HepG2 (cell line): Measurements from ENCODE around the gene GSTP1. TPM values are rescaled to one million over a fixed set of nuclear protein-coding genes. Genes with fewer than 3 reads are reported as not detected.

ENCODE experiments used
- ATAC-seq: fragments of 200-7000 bp; cut with Tn5 transposase; 3 replicates; pipeline ENCODE4 v1.9.1; 2020; ENCODE audit warnings: mild to moderate bottlenecking, moderate library complexity
- BruUV-seq: library from RNA; stranded (reverse); fragments of 400-500 nt; replicated peaks from 2 replicates; lab custom pipeline; 2021; lab: Mats Ljungman, UMichigan
- CTCF ChIA-PET: fragments of 300-600 bp; formaldehyde crosslinking; extraction: SDS; loops from one replicate; lab custom pipeline; 2021; ENCODE audit warnings: low total read pairs, inconsistent platforms, low intra/inter-chr PET ratio; lab: Yijun Ruan, JAX
- POLR2A ChIA-PET: fragments of 350-600 bp; sonication (Branson Sonifier 250); formaldehyde crosslinking; loops from one replicate; lab custom pipeline; 2020; ENCODE audit warnings: antibody characterized with exemption, inconsistent platforms; lab: Yijun Ruan, JAX
- DNase-seq: peaks from one replicate; pipeline ENCODE4 v3.0.0-alpha.2; 2015; ENCODE audit warnings: low spot score
- FAIRE-seq: peaks from 3 replicates; lab custom pipeline; 2011; peaks lifted over from hg19 to GRCh38; lab: Jason Lieb, UNC
- H2AFZ ChIP-seq: one replicate; pipeline ENCODE4 v1.6.1; 2011; ENCODE audit warnings: low read length, inconsistent platforms
- H3K27ac ChIP-seq: fragments of 300-600 bp; 3 replicates; pipeline ENCODE4 v1.8.0; 2011; ENCODE audit warnings: mixed run types, mild to moderate bottlenecking, mixed read lengths, low read length, inconsistent platforms; ENCODE audit not compliant: insufficient read depth; ENCODE audit errors: extremely low read length
- H3K27me3 ChIP-seq, 2 experiments: fragments of 200-600 bp in 1 of 2; 2 replicates in 1 of 2; 3 replicates in 1 of 2; pipeline versions ENCODE4 v1.6.0 to v1.8.0; 2011; ENCODE audit warnings: low read length in 2 of 2, mild to moderate bottlenecking in 2 of 2, moderate library complexity in 2 of 2, inconsistent platforms in 1 of 2; ENCODE audit not compliant: insufficient read depth in 2 of 2, control insufficient read depth in 1 of 2
- H3K36me3 ChIP-seq, 2 experiments: fragments of 200-600 bp in 1 of 2; replicated peaks in 1 of 2; 2 replicates in 1 of 2; 3 replicates in 1 of 2; pipeline versions ENCODE4 v1.5.1 to v1.8.0; 2011; ENCODE audit warnings: low read length in 2 of 2, inconsistent platforms in 1 of 2; ENCODE audit not compliant: insufficient read depth in 2 of 2, control insufficient read depth in 1 of 2
- H3K4me1 ChIP-seq: 2 replicates; pipeline ENCODE4 v1.5.1; 2012; ENCODE audit warnings: low read length, inconsistent platforms; ENCODE audit not compliant: insufficient read depth
- H3K4me2 ChIP-seq: 2 replicates; pipeline ENCODE4 v1.6.0; 2011; ENCODE audit warnings: low read depth, low read length, inconsistent platforms
- H3K4me3 ChIP-seq, 3 experiments: fragments of 200-600 bp in 1 of 3; sonication (generic), shearing (Covaris generic) in 1 of 3; replicated peaks in 1 of 3; 2 replicates each; pipeline ENCODE4 v1.5.1; 2011 to 2016; ENCODE audit warnings: low read length in 3 of 3, inconsistent platforms in 2 of 3, low read depth in 2 of 3, mild to moderate bottlenecking in 2 of 3, control low read depth in 1 of 3, mixed read lengths in 1 of 3; ENCODE audit not compliant: insufficient read depth in 1 of 3
- H3K79me2 ChIP-seq: one replicate; pipeline ENCODE4 v1.6.1; 2011; ENCODE audit warnings: low read length, inconsistent platforms; ENCODE audit not compliant: insufficient read depth
- H3K9ac ChIP-seq: 2 replicates; pipeline ENCODE4 v1.6.0; 2011; ENCODE audit warnings: mild to moderate bottlenecking, low read depth, low read length, inconsistent platforms; ENCODE audit not compliant: insufficient read depth
- H3K9me3 ChIP-seq: 2 replicates; pipeline ENCODE4 v1.5.1; 2012; ENCODE audit warnings: mild to moderate bottlenecking, low read length
- H4K20me1 ChIP-seq: 2 replicates; pipeline ENCODE4 v1.6.0; 2011; ENCODE audit warnings: inconsistent platforms, mild to moderate bottlenecking, low read length, moderate library complexity; ENCODE audit not compliant: insufficient read depth
- HOXA5 ChIP-seq: sonication (generic); formaldehyde crosslinking; IDR thresholded peaks from 2 replicates; pipeline ENCODE4 v1.4.0; 2020; ENCODE audit warnings: missing genetic modification reagents
- RARG ChIP-seq: sonication (generic); formaldehyde crosslinking; IDR thresholded peaks from 2 replicates; pipeline ENCODE4 v1.4.0; 2020; ENCODE audit warnings: low read depth, mild to moderate bottlenecking, missing genetic modification reagents
- SP2 ChIP-seq: sonication (generic); formaldehyde crosslinking; IDR thresholded peaks from 2 replicates; pipeline ENCODE4 v1.5.1; 2020; ENCODE audit warnings: mild to moderate bottlenecking, missing genetic modification reagents
- U2AF2 ChIP-seq: fragments of 200-400 bp; formaldehyde crosslinking; IDR thresholded peaks from 2 replicates; pipeline ENCODE4 v1.6.1; 2017; ENCODE audit warnings: low read depth, mild to moderate bottlenecking, low read length
- ZMYM2 ChIP-seq: sonication (generic); formaldehyde crosslinking; IDR thresholded peaks from 2 replicates; pipeline ENCODE4 v1.8.0; 2022; ENCODE audit warnings: mild to moderate bottlenecking, missing genetic modification reagents
- WGBS: methylation state at CpG from one replicate; pipeline ENCODE4 v1.1.6; 2017; ENCODE audit warnings: low lambda C conversion rate; 5-methylcytosine and 5-hydroxymethylcytosine counted together
- in situ Hi-C: cut with HindIII; loops from 2 replicates; pipeline ENCODE4 v1.10.0; 2017; ENCODE audit warnings: low pct_unique_long_range_greater_than_20kb; ENCODE audit not compliant: extremely low pct_ligation_motif_present
- intact Hi-C: fragments of 100-400 bp; cut with micrococcal nuclease; formaldehyde crosslinking; loops from one replicate; pipeline ENCODE4 v1.10.0; 2022; ENCODE audit not compliant: unreplicated experiment
- polyA plus RNA-seq, 8 experiments: library from polyadenylated mRNA; depleted of rRNA in 3 of 8; stranded (reverse) in 7 of 8; unstranded in 1 of 8; fragments of >200 nt; fragmentation: Illumina TruSeq in 4 of 8; extraction: Trizol in 4 of 8; gene quantifications; 2 replicates each; pipeline versions ENCODE4 v1.2.1 to v1.2.3, GENCODE V29; 2011 to 2016; ENCODE audit warnings: low read depth in 4 of 8, missing spikeins in 1 of 8, mixed read lengths in 1 of 8; ENCODE audit not compliant: insufficient read depth in 1 of 8
- total RNA-seq, 5 experiments: library from RNA; depleted of rRNA; stranded (reverse); fragments of >200 nt; fragmentation: Illumina TruSeq; extraction: Trizol; gene quantifications; 2 replicates each; pipeline ENCODE4 v1.2.3, GENCODE V29; 2016; ENCODE audit warnings: low read depth in 1 of 5
- TF ChIP-seq, protein P1 (sequence below): sonication (generic); formaldehyde crosslinking; IDR thresholded peaks from 2 replicates; pipeline ENCODE4 v1.5.1; 2020; ENCODE audit warnings: missing genetic modification reagents, mild to moderate bottlenecking, borderline replicate concordance

The GSTP1 gene
- total and polyA plus RNA-seq, 2 of the 13 experiments (the other 11 are each of a cell fraction or from before 2014, with no cell fraction given) = not detected

DNA sequence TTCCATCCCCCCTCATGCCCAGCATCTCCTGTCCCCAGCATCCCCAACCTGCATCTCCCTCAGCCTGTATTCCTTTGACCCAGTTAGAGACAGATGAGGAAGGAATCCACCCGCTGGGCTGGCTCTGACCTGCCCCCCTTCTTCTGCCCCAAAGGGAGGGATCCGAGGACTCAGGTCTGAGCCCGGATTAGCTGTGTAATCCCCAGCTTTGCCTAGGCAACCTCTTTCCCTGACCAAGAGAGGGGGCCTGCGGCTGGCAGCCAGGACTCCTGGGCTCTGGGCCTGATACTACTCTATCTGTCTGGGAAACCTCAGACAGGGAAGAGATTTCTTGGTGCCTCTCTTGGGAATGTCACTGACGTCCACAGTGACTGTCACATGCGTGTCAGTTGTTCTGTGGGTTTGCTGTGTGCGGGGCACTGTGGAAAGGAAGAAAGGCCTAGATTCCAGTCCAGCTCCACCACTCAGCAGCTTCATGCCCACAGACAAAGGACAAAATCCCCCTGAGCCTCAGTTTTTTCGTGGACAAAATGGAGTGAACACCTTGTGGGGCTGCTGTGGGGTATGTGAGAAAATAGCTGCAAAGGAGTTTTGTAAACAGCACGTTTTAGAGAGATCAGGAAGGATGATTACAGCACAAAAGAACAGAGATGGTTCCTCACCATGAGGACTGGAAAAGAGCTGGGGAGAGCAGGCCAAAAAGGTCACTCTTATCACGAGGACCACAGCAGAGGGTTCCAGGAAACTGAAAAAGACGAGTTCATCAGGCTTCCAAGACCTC, 21.8 kb downstream of the GSTP1 start:
- Histone ChIP-seq H3K4me3 (peak overlapping the region; percentile 81 to 92 (median 88); a peak in 4 of 6 replicates), H3K9ac (peak overlapping the region; percentile 85; the same call in 1 of the 2 replicates), H3K27ac (no peak overlapping the region), H4K20me1 (no peaks in the 10 kb centered on the region), H3K36me3 (peaks cover 0 to 18% of the 10 kb centered on the region in 2 experiments; a peak in 3 of 5 replicates), H2AFZ (peak overlapping the region; percentile 66), H3K79me2 (peaks cover 8% of the 10 kb centered on the region), H3K4me1 (peaks cover 21% of the 10 kb centered on the region), H3K9me3 (peaks cover 6% of the 10 kb centered on the region; the same call in 1 of the 2 replicates), H3K27me3 (peaks cover 2 to 10% of the 10 kb centered on the region in 2 experiments; a peak in 2 of 5 replicates), H3K4me2 (peak overlapping the region; percentile 92)
- in situ Hi-C loops = no loop called here
- POLR2A ChIA-PET = interaction anchor here (1.2 kb wide), 1 partner anchor 27 kb away, joined by 3 read pairs; no protein-coding TSS in a partner anchor
- intact Hi-C loops = loop anchor here (1.0 kb wide), 2 partner anchors 24 to 33 kb away; no protein-coding TSS in a partner anchor
- no peak for TF ChIP-seq U2AF2
- TF ChIP-seq, protein P1, sequence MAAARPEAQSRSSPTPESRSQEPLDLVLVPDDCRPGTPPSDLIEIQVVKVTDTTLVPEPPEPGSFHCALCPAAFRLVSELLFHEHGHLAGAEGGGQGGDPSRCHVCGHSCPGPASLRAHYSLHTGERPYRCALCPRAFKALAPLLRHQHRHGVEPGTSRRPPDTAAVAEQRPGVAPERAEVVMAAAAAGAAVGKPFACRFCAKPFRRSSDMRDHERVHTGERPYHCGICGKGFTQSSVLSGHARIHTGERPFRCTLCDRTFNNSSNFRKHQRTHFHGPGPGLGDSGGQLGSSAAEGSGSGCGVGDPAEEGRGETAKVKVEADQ = 0 out of 2 replicates have a peak, but pooled peaks have one; percentile 6
- TF ChIP-seq ZMYM2 (CRISPR knock-in tag) = no peak
- TF ChIP-seq SP2 (CRISPR knock-in tag) = no peak
- no peak for TF ChIP-seq RARG
- no peak for TF ChIP-seq HOXA5 (CRISPR knock-in tag)
- FAIRE-seq = no peak
- CTCF ChIA-PET = interaction anchor here (1.7 kb wide), 1 partner anchor 33 kb away, joined by 20 read pairs; no protein-coding TSS in a partner anchor
- DNase-seq = no peak
- no TSS peak for BruUV-seq
- 18% methylated on average over 9 of the region's 11 CpGs for WGBS
- ATAC-seq = no peak
